HG03095 (cell line): ENCODE data around the gene CTAG2.
"Not testable (repeated sequence)": the region's sequence is repeated elsewhere in the genome, so short reads cannot be mapped to it uniquely, and the experiment has no call there.

Experiments used
- ATAC-seq: cut with Tn5 transposase; IDR thresholded peaks from one replicate; pipeline ENCODE4 v1.9.1; 2021; ENCODE audit warnings: moderate library complexity; ENCODE audit not compliant: unreplicated experiment

Gene CTAG2

DNA sequence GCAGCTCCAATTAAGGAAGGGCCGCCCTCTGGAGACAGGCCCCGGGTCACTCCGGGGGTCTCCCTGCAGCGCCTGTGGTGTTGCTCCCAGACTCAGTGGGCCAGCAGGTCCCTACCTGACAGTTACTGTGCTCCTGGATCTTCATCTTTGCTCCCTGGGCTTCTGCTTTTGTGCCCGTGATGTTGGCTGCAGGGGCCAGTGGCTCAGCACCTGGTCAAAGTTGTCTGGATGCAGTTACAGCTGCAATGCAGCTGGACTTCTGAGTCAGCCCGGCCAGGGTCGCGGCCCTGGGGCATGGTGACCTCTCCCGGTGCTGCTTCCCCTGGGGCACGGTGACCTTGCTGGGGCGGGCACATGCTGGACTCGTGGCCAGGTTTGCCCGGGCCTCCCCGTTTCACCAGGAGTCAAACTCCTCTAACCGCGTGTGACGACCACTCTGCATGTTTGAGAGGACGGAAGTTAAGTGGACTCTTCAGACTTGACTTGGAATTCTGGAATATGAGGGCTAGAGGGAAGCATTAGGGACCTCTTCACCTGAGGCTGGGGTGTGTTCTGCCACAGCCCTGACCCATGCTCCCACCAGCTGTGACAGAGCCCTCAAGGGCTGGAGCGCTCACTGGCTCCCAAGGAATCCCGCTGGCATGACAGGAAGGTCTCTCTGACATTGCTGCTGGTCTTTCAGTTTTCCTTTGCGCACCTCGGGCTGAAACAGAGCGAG lies 3.7 kb downstream of the CTAG2 start:
- no peak for ATAC-seq

- ATAC-seq: no peak
Observed at GRCh38 chrX:154648931-154649330, 4.4 kb downstream of the CTAG2 start.

DNA sequence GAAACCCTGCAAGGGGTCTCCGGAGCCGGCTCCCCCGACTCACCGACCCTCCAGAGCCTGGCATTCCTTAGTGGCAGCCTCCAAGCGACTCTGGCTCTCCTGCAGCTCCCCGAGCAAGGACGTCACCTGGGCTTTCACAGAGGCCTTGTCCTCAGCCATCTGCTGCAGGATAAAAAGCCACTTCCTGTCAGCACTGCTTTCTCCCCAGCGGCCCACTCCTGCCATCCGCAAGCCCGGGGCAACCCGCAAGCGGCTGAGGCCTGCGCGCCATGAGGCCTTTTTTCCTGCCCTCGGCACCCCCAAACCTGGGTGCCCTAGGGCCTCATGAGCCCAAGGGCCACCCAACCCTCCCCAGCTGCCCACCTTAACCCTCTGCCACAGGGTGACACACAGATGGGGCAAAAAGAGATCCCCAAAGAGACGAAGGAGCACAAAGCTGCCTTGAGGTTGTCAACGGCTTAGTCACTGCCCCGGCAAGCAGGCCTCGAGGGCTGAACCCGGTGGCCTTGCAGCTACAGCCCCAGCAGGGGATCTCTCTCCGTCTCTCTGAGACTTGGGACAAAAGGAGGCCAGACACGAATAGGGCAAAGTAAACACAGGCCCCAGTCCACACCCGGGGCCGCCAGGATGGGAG lies 7.5 kb downstream of the CTAG2 start:
- ATAC-seq: not testable (repeated sequence)

- not testable (repeated sequence) for ATAC-seq
Observed at GRCh38 chrX:154643708-154644107, 9.7 kb downstream of the CTAG2 start.

DNA sequence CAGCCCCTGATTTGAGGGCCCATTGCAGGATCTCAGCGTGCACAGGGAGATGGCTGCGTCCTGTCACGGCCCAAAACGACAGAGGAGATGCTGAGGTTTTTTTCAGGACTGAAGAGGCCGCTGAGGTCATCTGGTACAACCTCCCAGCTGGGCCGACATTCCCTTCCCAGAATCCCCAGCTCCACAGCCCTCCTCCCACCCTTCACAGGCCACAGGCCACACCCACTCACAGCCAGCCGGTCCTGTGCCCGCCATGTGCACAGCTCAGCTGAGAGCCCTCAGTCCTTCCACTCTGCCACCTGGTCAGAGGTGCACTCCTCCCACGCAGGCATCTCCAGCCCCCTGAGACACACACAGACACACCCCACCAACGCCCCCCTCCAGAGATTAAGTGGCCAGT lies 11.6 kb downstream of the CTAG2 start:
- not testable (repeated sequence) for ATAC-seq

DNA sequence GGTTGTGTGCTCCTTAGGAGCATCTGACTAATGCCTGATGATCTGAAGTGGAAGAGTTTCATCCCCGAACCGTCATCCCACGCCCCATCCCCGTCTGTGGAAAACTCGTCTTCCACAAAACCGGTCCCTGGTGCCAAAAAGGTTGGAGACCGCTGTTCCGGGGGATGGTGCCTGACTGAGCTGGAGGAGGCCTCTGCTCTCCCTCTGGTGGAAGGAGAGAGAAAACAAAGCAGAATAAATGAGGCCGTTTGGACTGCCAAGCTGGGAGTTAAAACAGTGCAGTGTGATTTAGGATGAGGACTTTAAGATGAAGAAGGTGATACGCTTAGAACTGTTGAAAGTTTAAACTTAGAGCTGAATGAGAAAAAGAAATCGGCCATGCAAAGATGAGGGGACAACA lies 19.7 kb downstream of the CTAG2 start:
- ATAC-seq: not testable (repeated sequence)

- ATAC-seq: not testable (repeated sequence)
Observed at GRCh38 chrX:154630949-154631348, 22.4 kb downstream of the CTAG2 start.

- not testable (repeated sequence) for ATAC-seq
Observed at GRCh38 chrX:154628960-154629359, 24.4 kb downstream of the CTAG2 start.

DNA sequence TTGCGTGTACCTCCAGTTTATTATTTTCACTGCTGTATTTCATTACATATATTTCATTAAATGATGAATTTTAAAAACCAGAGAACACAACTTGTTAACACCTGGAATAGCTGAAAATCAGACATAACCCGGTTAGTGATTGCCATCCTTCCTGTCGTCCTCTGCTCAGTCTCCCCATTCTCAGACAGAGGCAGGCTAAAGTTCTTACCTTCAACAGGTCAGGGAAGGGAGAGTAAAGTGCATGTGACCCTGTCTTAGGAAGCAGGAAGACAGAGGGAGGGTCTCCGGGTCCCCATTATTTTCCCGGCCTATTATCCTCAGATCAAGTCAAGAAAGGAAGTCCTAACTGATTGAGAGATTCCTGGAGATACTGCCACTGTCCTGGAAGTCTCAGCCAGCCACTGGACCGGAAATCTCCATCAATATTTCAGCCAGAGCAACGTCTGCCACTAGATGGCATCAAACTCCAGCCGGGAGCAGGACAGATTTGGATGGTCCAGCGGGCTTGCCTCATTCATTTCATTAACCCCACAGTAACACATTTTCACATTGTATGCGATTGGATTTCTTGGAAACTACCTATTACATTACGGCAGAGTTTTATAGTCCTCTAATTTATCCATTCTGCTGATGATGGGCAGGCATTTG lies 32.5 kb downstream of the CTAG2 start:
- ATAC-seq: not testable (repeated sequence)

- not testable (repeated sequence) for ATAC-seq
Observed at GRCh38 chrX:154619182-154619581, 34.2 kb downstream of the CTAG2 start, which contains the start of gene CTAG1B. TSS of gene CTAG1B (minus strand) at chrX:154619282. CDS start at chrX:154619218, 64 bp downstream.

DNA sequence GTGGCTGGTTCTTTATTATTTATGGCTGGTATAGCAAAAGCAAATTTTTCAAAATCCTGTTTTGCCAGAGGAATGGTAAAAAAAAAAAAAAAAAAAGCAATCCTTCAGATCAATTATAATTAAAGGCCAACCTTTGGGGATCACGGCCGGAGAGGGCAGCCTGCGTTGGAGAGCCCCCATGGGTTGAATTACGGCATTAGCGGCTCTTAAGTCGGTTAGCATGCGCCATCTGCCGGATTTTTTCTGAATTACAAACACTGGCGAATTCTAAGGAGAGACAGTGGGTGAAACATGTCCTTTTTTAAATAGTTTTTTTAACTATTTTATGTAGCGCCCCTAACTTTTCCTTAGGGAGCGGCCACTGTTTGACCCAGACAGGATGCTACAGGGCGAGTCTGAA lies 39.8 kb downstream of the CTAG2 start:
- ATAC-seq: not testable (repeated sequence)

GRCh38 chrX:154611146-154611545 lies 42.2 kb downstream of the CTAG2 start:
- ATAC-seq: not testable (repeated sequence)

- not testable (repeated sequence) for ATAC-seq
Observed at GRCh38 chrX:154608823-154609222, 44.6 kb downstream of the CTAG2 start.

GRCh38 chrX:154607976-154608375 lies 45.4 kb downstream of the CTAG2 start:
- ATAC-seq: not testable (repeated sequence)

DNA sequence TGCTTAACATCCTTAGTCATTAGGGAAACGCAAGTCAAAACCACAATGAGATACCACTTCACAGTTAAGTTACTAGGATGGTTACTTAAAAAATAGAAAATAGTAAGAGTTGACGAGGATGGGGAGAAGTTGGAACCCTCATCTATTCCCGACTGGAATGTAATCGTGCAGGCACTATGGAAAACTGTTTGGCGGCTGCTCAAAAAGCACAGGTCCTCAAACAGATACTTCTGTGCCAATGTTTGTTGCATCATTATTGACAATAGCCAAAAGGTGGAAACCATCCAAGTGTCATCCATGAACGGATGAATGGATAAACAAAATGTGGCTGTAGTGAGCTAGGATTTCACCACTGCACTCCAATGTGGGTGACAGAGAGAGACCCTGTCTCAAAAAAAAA lies 46.0 kb downstream of the CTAG2 start:
- ATAC-seq: no peak

DNA sequence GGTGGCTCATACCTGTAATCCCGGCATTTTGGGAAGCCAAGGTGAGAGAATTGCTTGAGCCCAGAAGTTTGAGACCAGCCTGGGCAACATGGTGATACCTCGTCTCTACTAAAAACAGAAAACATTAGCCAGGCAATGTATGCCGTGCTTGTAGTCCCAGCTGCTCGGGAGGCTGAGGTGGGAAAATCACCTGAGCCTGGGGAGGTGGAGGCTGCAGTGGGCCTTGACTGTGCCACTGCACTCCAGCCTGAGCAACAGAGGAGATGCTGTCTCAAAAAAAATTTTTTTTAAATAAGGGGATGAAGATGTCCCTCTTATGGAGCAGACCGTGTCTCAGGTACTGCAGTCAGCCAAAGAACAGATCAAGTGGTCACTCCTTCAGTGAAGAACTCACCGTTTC lies 47.8 kb downstream of the CTAG2 start:
- no peak for ATAC-seq

DNA sequence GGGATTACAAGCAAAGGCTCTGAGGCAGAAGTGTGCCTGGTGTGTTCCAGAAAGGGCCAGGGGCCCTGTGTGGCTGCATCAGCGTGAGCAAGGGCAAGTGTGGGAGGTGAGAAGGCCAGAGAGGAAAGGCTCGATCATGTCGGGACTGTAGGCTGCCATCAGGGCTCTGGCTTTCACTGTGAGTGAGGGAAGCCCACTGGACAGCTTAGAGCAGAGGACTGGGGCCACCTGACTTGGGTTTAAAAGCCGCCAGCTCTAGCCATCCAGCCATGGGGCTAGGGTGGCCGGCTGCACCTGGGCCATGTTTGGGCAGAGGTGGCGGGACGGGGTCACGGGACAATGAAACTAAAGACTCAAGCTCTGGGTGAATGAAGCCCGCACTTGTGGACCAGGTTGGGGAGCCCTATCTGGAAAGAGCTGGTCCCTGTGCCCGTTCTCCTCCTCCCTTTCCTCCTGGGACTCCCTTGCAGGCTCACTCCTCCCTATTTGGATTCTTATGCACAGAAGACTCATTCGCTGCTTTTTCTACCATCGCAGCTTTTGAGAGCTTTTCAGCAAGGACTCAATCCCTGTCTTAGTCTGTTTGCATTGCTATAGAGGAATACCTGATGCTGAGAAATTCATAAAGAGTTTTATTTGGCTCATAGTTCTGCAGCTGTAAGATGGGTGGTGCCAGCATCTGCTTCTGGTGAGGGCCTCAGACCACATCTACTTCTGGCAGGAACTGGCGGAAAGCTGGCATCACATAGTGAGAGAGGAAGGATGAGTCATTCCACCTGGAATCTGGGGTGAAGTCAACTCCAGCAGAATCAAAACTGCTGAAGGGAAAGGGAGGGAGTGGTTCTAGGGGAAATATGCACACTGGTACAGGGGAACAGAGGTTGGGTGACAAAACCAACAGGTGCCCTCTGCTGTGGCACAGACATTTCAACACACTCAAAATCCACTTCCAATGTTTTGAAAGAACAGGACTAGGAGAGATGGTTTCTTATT lies 49.6 kb downstream of the CTAG2 start:
- no peak for ATAC-seq

GRCh38 chrX:154602766-154603437 lies 50.5 kb downstream of the CTAG2 start:
- ATAC-seq: no peak

GRCh38 chrX:154602226-154602625 lies 51.2 kb downstream of the CTAG2 start:
- ATAC-seq: no peak
